Suprapubic skin (tissue), 4 donors: ENCODE data around the gene VCP.

Experiments
- CTCF ChIP-seq, 2 donors: fragments of 200-600 bp in 1 of 2; fragments of 450-650 bp in 1 of 2; sonication (generic) in 1 of 2; IDR thresholded peaks; one replicate each; pipeline ENCODE4 v1.5.1; 2016 to 2019; ENCODE audit warnings: antibody characterized with exemption in 2 of 2, mild to moderate bottlenecking in 1 of 2, moderate library complexity in 1 of 2
- EP300 ChIP-seq: sonication (generic); formaldehyde crosslinking; IDR thresholded peaks from one replicate; pipeline ENCODE4 v1.6.1; 2017; ENCODE audit warnings: antibody characterized with exemption
- POLR2A ChIP-seq, 2 donors: fragments of 450-650 bp; IDR thresholded peaks; one replicate each; pipeline ENCODE4 v1.6.1; 2017; ENCODE audit warnings: antibody characterized with exemption in 2 of 2, mild to moderate bottlenecking in 2 of 2, moderate library complexity in 2 of 2
- POLR2AphosphoS5 ChIP-seq, 3 donors: sonication (generic); formaldehyde crosslinking; IDR thresholded peaks; one replicate each; pipeline ENCODE4 v1.6.1; 2017; ENCODE audit warnings: antibody characterized with exemption in 3 of 3

GRCh38 chr9:35111001-35111933, 38.8 kb upstream of the VCP start:
- no peak for TF ChIP-seq CTCF (IDR thresholded peaks at IDR 0.05)
- TF ChIP-seq POLR2A (IDR thresholded peaks at IDR 0.05): peak in 1 of 2 donors; percentile 53
- TF ChIP-seq POLR2AphosphoS5 (IDR thresholded peaks at IDR 0.05): no peak
- TF ChIP-seq EP300: no peak
